Epidermal melanocyte (primary cell): Measurements from ENCODE around the gene NSUN7.
"Not testable (repeated sequence)": the region's sequence is repeated elsewhere in the genome, so short reads cannot be mapped to it uniquely, and the experiment has no call there.

Source experiments
- DNase-seq: peaks from one replicate; pipeline ENCODE4 v3.0.0; 2011; ENCODE audit warnings: low spot score; ENCODE audit not compliant: insufficient read length

The NSUN7 gene, protein sequence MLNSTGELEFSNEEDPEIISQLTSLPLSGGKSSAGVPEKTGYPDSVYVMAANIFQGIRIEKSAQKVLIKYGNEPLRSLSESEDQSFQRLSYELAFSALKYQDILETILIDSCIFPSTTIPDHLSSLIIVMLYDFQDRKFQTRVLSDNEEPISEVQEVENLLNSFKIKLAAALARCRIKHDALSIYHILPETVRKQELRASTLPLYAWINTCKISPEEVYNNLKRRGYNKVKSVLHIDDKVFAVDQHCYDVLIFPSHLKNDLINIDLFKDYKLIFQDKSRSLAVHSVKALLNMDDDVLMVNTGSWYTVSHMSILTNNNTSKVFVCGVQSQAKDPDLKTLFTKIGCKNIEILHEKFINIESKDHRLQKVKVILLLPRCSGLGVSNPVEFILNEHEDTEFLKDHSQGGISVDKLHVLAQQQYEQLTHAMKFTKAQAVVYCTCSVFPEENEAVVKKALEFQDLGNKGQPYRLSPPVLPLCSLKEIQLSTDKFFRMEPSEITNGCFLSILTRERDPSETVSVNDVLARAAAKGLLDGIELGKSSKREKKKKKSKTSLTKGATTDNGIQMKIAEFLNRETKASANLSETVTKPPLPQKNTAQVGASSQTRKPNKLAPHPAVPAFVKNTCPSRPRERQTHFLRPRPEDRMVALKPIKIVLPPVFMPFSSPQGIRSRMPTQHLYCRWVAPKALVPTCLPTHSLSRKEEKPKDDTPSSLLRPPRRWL

DNA sequence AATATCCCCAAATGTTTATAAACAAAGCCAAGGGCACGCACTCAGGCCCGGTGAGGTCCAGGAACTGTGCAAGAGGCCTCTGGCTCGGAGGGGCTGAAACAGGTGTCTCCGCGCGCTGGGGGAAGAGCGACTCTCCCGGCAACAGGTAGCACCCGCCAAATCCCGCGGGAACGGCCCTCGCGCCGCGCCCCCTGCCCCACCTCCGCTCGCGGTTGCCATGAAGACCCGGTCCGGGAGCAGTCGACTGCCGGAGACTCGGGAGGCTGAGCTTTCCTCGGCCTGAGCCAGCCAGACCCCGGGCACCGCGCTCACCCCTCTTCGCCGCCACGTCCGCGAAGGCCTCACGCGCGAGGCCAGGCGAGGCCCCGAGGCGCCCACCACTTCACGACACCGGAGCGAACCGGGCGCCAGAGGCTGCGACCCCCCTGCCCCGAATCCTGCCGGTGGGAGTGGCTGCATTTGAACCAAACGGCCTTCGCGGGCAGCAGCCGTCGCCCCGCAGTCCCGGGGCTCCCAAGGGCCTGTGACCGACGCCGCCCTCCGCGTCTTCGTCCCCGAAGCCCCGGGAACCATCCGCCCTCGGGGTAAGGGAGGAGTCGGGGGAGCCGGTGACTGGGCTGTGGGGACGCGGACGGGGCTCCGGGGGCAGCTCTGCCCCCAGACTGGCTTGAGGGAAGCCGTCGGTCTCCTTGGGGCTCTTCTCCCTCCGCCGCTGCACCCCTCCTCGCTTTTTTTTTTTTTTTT, at the start of gene NSUN7:
Gene NSUN7 (plus strand): TSS at position 239 of the 744 bp plus-strand sequence. CDS start 739 bp downstream, outside the sequence.
- no peak for DNase-seq

DNA sequence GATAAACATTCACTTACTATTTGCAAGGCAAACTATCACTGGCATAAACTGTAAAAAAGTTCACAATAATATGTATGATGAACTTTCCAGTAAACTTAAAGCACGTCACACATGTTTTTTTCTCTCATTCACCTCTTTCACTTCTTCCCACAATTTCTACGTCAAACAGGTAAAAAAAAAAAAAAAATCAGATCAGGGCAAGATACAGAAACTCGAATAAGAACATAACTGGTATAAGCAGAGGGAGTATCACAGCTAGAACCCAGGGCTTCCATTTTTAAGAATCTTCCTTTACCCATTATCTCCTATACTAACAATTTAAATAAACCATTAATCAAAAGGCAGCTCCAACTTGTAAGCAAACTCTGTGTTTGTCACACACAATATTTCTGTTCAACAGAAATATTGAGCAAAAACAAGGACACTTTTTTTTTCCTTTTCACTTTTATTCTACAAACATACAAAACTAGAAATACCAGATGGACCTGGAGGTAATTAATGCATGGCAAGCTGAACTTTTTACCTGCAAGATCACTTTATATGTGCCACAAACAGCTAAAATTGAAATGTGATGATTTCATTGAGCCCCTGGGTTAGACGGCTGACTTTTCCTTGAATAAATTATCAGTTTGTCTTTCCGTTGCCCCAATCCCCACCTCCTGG, 47.5 kb upstream of the NSUN7 start:
- no peak for DNase-seq

DNA sequence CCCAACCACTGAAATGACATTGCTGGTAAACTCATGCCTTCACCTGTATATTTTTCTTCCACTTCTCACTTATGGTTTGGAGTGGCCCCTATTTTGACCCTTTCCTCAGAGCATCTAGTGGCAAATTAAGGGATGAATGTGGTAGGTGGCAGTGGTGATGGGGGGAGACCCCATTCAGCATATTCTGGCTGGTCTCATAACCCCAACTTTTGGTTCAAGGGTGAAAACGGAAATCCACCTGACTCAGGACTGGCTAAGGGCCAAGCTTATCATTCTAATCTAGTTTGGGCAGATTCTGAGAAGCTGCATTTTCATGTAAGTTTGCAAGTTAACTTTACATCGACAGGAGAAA, 47.0 kb upstream of the NSUN7 start:
- no peak for DNase-seq

DNA sequence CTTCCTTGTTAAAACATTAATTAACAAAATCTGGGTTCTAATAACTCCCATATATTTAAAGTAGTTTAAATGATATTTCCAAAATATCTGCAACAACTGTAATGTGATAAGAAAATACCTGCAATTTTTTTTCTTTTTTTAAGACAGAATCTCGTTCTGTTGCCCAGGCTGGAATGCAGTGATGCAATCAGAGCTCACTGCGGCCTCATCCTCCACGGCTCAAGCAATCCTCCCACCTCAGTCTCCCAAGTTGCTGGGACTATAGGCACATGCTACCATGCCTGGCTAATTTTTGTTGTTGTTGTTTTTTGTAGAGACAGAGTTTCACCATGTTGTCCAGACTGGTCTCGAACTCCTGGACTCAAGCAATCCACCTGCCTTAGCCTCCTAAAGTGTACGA, 45.7 kb upstream of the NSUN7 start:
- no peak for DNase-seq

DNA sequence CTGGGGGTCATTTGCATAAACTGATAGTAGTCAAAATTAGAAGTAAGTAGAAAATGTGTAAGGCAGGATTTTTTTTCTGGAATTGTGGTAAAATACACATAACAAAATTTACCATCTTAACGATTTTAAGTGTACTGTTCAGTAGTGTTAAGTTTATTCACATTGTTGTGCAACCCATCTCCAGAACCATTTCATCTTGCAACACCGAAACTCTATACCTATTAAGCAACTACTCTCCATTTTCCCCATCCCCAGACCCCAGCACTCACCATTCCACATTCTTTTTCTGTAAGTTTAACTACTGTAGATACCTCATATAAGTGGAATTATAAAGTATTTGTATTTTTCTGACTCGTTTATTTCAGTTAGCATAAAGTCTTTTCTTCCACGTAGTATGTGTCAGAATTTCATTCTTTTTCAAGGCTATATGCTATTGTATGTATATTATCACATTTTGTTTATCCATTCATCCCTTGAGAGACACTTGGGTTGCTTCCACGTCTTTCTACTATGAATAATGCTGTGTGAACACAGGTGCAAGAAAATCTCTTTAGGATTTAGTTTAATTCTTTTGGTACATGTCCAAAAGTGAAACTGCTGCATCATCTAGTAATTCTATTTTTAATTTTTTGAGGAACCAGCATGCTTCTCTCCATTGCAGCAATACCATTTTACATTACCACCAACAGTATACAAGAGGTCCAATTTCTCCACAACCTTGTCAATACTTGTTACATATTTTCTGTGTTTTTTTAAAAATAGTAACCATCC, 39.1 kb upstream of the NSUN7 start:
- DNase-seq: no peak

DNA sequence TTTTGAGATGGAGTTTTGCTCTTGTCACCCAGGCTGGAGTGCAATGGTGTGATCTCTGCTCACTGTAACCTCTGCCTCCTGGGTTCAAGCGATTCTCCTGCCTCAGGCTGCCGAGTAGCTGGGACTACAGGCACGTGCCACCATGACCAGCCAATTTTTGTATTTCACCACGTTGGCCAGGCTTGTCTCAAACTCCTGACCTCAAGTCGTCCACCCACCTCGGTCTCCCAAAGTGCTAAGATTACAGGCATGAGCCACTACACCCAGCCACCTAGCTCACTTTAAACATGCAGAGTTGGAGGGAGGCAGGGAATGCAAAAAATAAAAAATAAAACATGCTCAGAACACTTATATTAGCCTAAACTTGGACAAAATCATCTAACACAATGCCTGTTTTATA, 36.8 kb upstream of the NSUN7 start:
- DNase-seq: not testable (repeated sequence)

DNA sequence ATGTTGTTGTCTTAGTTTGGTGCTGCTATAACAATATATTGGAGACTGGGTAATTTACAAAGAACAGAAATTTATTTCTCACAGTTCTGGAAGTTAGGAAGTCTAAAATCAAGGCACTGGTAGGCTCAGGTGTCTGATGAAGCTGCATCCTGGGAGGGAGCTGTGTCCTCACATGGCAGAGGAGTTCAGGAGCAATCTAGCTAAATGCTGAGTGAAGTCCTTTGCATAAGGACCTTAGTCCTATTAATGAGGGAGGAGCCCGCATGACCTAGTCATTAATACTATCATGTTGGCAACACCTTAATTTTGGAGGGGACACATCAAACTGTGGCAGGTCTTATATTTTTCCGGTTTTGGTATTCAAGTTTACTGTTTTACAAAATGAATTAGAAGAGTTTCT, 36.0 kb upstream of the NSUN7 start:
- DNase-seq: no peak

DNA sequence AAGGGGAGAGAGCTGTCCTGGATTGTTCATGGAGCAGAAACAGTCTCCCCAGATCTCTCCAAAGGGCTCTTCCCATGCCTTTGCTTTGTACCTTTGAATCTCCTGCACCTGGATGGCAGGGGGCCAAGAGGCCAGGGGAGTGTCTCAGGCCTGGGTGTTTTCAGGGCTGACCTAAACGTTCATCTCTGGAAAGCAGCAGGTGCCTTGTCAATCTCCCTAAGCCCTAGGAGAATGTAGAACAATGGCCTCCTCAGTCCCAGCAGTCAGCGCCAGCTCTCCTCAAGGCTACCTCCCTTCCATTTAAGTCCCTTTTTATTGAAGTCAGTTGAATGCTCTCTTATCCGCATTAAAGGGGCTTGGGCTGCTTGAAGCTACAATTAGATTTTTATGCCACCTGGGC, 31.2 kb upstream of the NSUN7 start:
- no peak for DNase-seq

DNA sequence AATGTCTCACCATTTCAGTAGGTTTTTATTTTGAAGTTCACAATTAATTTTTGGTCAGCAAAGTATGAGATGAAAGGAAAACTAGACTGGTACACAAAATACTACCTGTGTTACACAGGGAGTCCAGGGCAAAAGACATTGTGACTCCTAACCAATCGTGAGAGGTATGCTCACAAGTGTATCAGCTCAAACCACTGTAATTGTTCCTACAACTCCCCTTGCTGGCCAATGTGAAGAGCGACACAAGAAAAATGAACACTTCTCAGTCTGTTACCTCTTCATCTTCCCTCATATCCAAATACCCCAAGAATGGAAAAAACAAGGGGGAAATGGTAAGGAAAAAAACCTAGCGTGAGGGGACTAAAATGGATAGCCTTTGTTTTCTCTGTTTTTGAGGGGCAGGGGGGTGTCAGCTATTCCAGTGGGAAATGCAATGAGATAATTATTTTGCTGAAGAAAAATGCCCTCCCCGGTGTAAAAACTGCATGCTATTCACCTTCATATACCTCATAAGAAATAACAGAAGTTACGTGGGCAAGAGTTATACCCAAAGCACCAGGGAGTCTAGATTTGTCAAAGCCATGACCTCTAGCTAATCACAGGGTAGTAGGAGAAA, 30.6 kb upstream of the NSUN7 start:
- DNase-seq: no peak

DNA sequence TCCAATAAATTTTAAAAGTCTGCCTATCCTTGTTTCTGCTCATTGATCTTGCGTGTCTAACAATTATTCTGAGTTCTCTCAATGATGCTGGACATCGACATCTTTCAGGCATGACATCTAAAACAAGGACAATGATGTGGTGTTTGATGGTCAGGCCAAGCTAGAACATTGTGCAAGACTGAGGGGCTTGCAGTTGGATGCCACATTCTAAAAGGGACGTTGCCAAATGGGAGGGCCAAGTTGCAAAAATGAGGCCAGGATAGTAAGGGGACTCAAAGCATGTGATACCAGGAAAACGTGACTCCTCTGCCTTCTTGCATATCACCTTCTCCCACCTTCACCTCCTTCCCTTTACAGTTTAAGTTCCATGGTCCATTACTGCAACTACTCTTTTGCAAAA, 29.4 kb upstream of the NSUN7 start:
- DNase-seq: no peak

DNA sequence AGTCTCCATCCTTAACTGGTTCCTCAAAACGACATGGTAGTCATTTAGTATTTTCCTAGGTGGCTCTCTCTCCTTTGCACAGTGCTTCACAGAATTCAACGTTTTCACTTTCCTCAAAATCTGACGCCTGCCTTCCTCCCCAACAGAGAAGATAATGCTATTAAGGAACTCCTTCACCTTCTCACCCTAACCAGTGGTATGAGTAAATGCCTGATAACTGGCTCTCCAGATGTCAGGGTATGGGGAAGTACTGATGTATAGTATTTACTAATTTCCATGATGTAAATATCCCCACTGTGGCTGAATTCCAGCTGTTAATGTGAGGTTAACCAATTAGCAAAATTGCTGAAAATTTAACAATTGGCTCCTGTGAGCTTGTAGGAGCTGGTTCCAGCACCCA, 28.8 kb upstream of the NSUN7 start:
- no peak for DNase-seq

DNA sequence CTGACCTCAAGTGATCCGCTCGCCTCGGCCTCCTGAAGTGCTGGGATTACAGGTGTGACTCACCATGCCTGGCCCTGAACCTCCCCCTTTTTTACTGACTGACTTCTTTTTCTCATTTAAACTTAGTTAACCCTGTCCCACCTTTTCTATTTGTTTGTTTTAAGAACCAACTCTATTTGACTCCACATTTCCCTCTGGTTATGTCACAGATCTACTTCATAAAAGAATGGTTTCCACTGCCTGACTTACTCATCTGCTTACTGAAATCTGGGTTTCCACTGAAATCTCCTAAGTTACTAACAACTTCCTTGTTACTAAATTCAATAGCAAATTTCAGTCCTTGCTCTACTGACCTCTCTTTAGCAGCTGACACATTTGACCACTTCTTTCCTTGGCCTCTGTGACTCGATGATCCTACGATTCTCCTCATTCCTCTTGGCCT, 28.0 kb upstream of the NSUN7 start:
- no peak for DNase-seq

DNA sequence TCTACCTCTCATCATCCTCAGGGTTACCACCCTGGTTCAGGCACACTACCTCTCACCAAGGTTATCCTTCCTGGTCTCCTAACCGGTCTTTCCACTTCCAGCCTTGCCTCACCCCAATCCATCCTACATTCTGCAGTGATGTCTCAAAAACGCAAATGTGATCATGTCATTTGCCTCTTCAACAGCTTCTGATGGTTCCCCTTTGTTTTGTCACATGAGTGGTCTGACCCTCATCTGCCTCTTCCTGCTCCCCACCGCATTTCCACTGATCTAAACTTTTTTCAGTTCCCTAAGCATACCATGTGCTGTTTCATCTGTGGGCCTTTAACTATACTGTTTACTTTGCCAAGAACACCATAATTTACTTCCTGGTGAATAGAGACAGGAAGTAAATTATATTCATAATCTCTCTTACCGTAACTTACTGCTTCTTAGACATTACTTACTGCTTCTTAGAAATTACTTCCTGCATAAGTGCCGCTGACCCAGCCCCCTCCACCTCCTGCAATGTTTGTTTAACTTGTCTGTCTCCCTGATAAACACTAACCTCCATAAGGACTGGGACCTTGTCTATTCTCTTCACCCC, 27.1 kb upstream of the NSUN7 start:
- DNase-seq: no peak

DNA sequence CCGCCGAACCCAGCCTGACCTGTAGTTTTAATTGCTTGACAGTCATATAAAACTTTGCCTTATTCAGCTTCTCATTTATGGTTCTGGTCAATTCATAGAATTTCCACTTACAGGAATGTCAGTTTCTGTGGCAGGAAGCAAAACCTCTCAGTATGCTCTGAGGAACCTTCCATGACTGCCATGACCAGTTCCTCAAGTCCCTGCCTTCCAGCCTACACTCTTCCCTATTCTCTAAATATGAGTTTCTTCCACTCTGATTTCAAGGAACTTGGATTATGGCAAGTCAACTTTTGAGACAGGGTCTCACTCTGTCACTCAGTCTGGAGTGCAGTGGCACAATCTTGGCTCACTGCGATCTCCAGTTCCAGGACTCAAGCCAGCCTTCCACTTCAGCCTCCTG, 26.0 kb upstream of the NSUN7 start:
- DNase-seq: no peak

DNA sequence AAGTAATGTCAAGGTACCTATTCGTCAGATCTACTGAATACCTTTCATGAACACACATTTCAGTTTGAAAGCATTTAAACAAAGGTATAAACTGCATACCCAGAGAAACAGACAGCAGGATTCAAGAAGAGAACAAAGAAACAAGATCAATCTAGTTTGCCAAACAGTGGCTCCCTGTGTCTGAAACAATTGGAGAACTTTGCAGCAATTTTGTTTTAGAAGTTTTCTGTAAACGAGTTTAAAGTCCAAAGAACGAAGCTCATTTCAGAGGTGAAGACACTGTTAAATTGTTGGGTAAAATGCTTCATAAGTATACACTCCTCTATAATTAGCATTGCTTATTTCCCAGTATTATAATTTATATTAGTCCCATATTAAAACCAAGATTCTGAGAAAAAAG, 21.4 kb upstream of the NSUN7 start:
- no peak for DNase-seq

DNA sequence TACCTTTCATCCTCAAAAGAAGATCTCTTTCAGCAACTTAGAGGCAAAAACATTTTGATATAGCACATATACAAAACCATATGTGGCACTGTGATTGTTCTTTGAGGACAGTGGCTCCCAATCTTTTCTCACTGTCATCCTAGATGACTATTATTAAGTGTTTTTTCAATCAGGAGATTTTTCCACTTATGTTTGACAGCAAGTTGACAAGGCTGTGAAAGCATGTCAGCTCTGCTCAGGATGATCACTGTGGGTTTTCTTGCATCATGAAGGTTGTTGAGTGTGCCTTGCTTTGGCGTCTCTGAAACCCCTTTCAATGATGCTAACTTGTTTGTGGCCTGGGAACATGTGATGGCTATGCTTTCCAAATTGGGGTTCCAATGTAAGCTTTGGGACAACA, 20.2 kb upstream of the NSUN7 start:
- DNase-seq: no peak

DNA sequence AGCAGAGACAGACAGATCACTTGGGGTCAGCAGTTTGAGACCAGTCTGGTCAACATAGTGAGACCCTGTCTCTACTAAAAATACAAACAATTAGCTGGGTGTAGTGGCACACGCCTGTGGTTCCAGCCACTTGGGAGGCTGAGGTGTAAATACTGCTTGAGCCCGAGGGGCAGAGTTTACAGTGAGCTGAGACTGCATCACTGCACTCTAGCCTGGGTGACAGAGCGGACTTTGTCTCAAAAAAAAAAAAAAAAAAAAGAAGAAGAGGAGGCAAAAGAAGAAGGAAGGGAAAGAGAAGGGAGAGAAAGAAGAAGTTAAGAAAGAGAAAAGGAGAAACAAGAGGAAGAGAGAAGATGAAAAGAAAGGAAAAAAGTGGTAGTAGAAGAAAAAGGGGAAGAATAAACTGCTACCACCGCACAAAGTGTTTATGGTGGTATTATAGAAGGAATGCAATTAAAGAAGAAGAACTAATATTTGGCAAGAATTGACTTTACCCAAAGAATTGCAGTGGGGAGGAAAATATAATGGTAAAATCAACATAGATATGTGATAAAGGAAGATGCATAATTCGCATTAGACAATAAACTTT, 19.6 kb upstream of the NSUN7 start:
- no peak for DNase-seq

DNA sequence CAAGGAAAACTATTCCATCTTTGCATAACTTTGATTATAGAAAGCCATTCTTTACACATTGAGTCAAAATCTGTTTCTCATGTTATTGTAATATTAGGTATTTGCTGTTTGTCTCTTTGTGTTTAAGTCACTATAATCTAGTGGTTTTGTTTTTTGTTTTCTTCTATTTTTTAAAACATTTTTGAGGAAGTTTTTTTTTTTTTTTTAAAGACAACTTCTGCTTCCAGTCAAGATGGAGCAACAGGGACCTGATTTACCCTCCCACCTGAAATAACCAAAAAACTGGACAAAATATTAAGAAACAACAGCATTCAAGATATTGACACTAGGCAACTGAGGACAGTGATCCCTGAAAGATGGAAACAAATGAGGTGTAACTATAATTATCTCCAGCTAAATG, 18.4 kb upstream of the NSUN7 start:
- no peak for DNase-seq

DNA sequence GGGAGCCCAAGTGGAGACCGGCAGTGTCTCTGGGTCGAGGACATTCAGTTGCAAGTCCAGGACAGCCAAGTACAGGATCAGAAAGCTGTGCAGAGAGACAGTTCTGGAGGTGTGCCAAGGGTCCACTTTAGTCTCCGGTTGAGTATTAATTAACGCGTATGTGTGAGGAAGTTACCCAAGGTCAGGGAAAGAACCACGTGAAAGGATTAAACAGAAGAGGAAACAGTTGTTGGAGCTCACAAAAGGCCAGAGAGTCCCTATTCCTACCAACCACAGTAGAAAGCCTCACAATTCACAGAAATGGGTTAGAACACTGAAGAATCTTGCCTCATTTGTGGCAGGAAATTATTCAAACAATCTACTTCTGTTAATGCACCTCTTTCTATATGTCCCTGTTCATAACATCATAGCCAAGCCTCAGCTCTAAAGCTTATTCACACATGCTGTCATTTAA, 17.9 kb upstream of the NSUN7 start:
- DNase-seq: no peak

DNA sequence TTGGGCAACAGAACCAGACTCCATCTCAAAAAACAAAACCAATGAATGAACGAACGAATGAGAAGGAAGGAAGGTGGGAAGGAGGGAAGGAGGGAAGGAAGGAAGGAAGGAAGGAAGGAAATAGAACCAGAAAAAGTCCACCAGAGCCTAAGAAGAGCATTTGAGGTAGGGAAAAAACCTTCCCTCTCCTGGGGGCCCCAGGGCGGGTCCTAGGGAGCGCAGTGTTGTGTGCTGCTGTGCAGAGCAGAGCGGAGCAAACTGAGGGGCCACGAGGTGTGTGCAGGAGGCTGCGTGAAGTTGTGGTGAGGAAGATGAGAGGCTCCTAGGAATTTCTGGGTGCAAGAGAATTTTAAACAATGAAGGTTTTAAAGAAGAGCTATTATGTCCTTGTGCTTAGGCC, 16.0 kb upstream of the NSUN7 start:
- DNase-seq: no peak
